Kidney capillary endothelial cell (primary cell): ENCODE results near the gene FSTL4.

Experiments
- DNase-seq: peaks from one replicate; pipeline ENCODE4 v3.0.0-alpha.2; 2018; ENCODE audit warnings: low spot score

FSTL4 gene

GRCh38 chr5:133338504-133339355 is 273.6 kb downstream of the FSTL4 start:
- no peak for DNase-seq

GRCh38 chr5:133337795-133338445 is 274.4 kb downstream of the FSTL4 start:
- no peak for DNase-seq

GRCh38 chr5:133336969-133337410 is 275.4 kb downstream of the FSTL4 start:
- no peak for DNase-seq

GRCh38 chr5:133336121-133336968 is 276.0 kb downstream of the FSTL4 start:
- DNase-seq: no peak

- DNase-seq: no peak
These were observed 277.3 kb downstream of the FSTL4 start for GRCh38 chr5:133334796-133335639.

- DNase-seq: no peak
These were observed 278.8 kb downstream of the FSTL4 start for GRCh38 chr5:133333326-133334150.

- DNase-seq: no peak
These were observed 279.8 kb downstream of the FSTL4 start for GRCh38 chr5:133332439-133333024.

- DNase-seq: no peak
These were observed 280.4 kb downstream of the FSTL4 start for GRCh38 chr5:133331941-133332340.

GRCh38 chr5:133330956-133331355 is 281.4 kb downstream of the FSTL4 start:
- DNase-seq: no peak

- no peak for DNase-seq
These were observed 283.5 kb downstream of the FSTL4 start for GRCh38 chr5:133328800-133329199.

- no peak for DNase-seq
These were observed 284.4 kb downstream of the FSTL4 start for GRCh38 chr5:133327946-133328401.

GRCh38 chr5:133326361-133326760 is 286.0 kb downstream of the FSTL4 start:
- DNase-seq: no peak

GRCh38 chr5:133325864-133326263 is 286.5 kb downstream of the FSTL4 start:
- no peak for DNase-seq

- no peak for DNase-seq
These were observed 287.4 kb downstream of the FSTL4 start for GRCh38 chr5:133324926-133325325.

- DNase-seq: no peak
These were observed 288.6 kb downstream of the FSTL4 start for GRCh38 chr5:133323494-133324457.

- DNase-seq: no peak
These were observed 289.6 kb downstream of the FSTL4 start for GRCh38 chr5:133322743-133323142.

GRCh38 chr5:133321833-133322420 is 290.4 kb downstream of the FSTL4 start:
- DNase-seq: no peak

- no peak for DNase-seq
These were observed 291.0 kb downstream of the FSTL4 start for GRCh38 chr5:133321286-133321832.
